ENCODE measurements around the gene GPRIN3.

DNA sequence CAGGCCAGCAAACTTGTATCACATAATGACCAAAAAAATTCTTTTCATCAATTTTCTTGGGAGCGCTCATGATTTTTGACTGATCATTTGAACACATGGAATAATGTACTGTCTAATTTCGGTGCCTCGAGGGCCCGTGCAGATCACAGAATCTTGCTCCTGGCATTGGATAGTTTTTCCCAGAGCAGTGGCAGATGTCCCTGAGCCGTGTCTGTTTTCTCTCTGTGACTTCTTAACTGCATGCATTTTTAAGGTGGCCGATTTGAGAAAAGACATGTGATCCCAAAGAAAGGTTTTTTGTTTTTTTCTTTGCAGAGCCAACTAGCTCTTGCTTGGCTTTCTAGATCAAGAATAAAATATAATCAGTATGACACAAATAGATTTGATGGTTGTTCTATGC, 19.7 kb downstream of the GPRIN3 start:
- TF ChIP-seq, protein P1, sequence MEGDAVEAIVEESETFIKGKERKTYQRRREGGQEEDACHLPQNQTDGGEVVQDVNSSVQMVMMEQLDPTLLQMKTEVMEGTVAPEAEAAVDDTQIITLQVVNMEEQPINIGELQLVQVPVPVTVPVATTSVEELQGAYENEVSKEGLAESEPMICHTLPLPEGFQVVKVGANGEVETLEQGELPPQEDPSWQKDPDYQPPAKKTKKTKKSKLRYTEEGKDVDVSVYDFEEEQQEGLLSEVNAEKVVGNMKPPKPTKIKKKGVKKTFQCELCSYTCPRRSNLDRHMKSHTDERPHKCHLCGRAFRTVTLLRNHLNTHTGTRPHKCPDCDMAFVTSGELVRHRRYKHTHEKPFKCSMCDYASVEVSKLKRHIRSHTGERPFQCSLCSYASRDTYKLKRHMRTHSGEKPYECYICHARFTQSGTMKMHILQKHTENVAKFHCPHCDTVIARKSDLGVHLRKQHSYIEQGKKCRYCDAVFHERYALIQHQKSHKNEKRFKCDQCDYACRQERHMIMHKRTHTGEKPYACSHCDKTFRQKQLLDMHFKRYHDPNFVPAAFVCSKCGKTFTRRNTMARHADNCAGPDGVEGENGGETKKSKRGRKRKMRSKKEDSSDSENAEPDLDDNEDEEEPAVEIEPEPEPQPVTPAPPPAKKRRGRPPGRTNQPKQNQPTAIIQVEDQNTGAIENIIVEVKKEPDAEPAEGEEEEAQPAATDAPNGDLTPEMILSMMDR (IDR thresholded peaks at IDR 0.05), result no peak
- no peak for TF ChIP-seq POLR2AphosphoS5 (IDR thresholded peaks at IDR 0.05)

Measured in upper lobe of left lung (tissue), 4 donors.